H54 (cell line): ENCODE measurements around the gene ECHS1.

Experiments used
- DNase-seq: peaks from one replicate; pipeline ENCODE4 v3.0.0; 2011; ENCODE audit warnings: low spot score, mixed read lengths; ENCODE audit not compliant: insufficient read length
- FAIRE-seq: peaks from 3 replicates; lab custom pipeline; 2011; peaks lifted over from hg19 to GRCh38; lab: Jason Lieb, UNC
- POLR2A ChIP-seq: IDR thresholded peaks from 2 replicates; pipeline ENCODE4 v1.6.1; 2011; ENCODE audit warnings: low read depth, mild to moderate bottlenecking, low read length

ECHS1 gene

GRCh38 chr10:133313192-133313591 is 60.0 kb downstream of the ECHS1 start:
- TF ChIP-seq POLR2A, result no peak
- DNase-seq, result no peak

GRCh38 chr10:133312769-133313145 is 60.4 kb downstream of the ECHS1 start:
- no peak for DNase-seq
- no peak for FAIRE-seq
- no peak for TF ChIP-seq POLR2A

More at GRCh38 chr10:133313192-133313591, 60.0 kb downstream of the ECHS1 start:
- no peak for FAIRE-seq
